Tibial nerve (tissue), 4 donors: ENCODE results near the gene KCNJ8.

Source experiments
- EP300 ChIP-seq, 2 donors: sonication (generic); formaldehyde crosslinking; IDR thresholded peaks; one replicate each; pipeline ENCODE4 v1.6.1; 2017; ENCODE audit warnings: antibody characterized with exemption in 2 of 2, mild to moderate bottlenecking in 1 of 2
- TF ChIP-seq, protein P1 (sequence below), 5 experiments: fragments of 200-600 bp in 3 of 5; fragments of 450-650 bp in 2 of 5; sonication (generic) in 3 of 5; IDR thresholded peaks; one replicate each; pipeline ENCODE4 v1.5.1; 2016 to 2019; ENCODE audit warnings: antibody characterized with exemption in 5 of 5, mild to moderate bottlenecking in 3 of 5, moderate library complexity in 2 of 5

DNA sequence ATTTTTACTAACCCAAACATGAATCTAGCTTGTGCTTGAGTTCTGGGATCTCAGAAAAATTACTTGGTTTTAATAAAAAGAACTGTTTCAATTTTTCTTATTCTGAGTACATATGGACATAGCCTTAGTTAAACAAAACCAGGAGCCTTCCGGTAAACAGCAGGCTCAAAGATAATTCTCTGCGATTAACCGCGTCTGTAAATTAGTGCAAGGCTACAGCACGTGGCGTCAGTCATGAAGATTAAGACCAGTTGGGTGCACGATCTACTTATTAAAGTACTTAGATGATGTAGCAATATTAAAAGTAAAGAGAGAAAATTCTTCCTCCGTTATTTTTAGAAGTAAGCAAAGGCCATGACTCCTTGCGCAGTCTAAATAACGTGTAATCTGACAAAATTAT is 700 bp downstream of the KCNJ8 start:
- TF ChIP-seq EP300 (IDR thresholded peaks at IDR 0.05) = no peak
- TF ChIP-seq, protein P1, sequence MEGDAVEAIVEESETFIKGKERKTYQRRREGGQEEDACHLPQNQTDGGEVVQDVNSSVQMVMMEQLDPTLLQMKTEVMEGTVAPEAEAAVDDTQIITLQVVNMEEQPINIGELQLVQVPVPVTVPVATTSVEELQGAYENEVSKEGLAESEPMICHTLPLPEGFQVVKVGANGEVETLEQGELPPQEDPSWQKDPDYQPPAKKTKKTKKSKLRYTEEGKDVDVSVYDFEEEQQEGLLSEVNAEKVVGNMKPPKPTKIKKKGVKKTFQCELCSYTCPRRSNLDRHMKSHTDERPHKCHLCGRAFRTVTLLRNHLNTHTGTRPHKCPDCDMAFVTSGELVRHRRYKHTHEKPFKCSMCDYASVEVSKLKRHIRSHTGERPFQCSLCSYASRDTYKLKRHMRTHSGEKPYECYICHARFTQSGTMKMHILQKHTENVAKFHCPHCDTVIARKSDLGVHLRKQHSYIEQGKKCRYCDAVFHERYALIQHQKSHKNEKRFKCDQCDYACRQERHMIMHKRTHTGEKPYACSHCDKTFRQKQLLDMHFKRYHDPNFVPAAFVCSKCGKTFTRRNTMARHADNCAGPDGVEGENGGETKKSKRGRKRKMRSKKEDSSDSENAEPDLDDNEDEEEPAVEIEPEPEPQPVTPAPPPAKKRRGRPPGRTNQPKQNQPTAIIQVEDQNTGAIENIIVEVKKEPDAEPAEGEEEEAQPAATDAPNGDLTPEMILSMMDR (IDR thresholded peaks at IDR 0.05) = no peak
